Muscle of leg (tissue), 11 donors: Measurements from ENCODE around the gene HUS1B. TPM values are rescaled to one million over a fixed set of nuclear protein-coding genes. Genes with fewer than 3 reads are reported as not detected.

Experiments
- DNase-seq: peaks from one replicate; pipeline ENCODE4 v3.0.0; 2013
- H3K27ac ChIP-seq: one replicate; pipeline ENCODE4 v1.5.1; 2013; ENCODE audit warnings: mild to moderate bottlenecking, low read length, control low read depth
- H3K27me3 ChIP-seq: one replicate; pipeline ENCODE4 v1.6.1; 2013; ENCODE audit warnings: low read length; ENCODE audit not compliant: control insufficient read depth, insufficient read depth
- H3K36me3 ChIP-seq: one replicate; pipeline ENCODE4 v1.6.1; 2013; ENCODE audit warnings: low read length; ENCODE audit not compliant: control insufficient read depth, insufficient read depth
- H3K4me1 ChIP-seq: one replicate; pipeline ENCODE4 v1.6.1; 2013; ENCODE audit warnings: low read length; ENCODE audit not compliant: control insufficient read depth, insufficient read depth
- H3K4me3 ChIP-seq: one replicate; pipeline ENCODE4 v1.5.1; 2013; ENCODE audit warnings: low read length, control low read depth
- H3K9me3 ChIP-seq: replicated peaks from 2 replicates; pipeline ENCODE4 v1.6.1; 2013; ENCODE audit warnings: low read depth, low read length; ENCODE audit not compliant: control insufficient read depth
- WGBS: methylation state at CpG from one replicate; pipeline ENCODE4 v1.1.5; 2013; ENCODE audit warnings: missing lambda C conversion rate; ENCODE audit not compliant: insufficient coverage; 5-methylcytosine and 5-hydroxymethylcytosine counted together
- polyA plus RNA-seq, 8 donors: library from polyadenylated mRNA; unstranded; fragments of 120-200 nt; gene quantifications; one replicate each; pipeline versions ENCODE4 v1.2.1 to v1.2.3, GENCODE V29; 2013; ENCODE audit warnings: inconsistent platforms in 1 of 8, low replicate concordance in 1 of 8; ENCODE audit not compliant: insufficient read length in 8 of 8, insufficient read depth in 1 of 8
- total RNA-seq: library from RNA; stranded (reverse); fragments of 120-200 nt; gene quantifications from one replicate; pipeline ENCODE4 v1.2.4, GENCODE V29; 2013

HUS1B gene
- total and polyA plus RNA-seq, 9 donors = 0.18 to 0.28 (median 0.19) TPM; not detected in 5

DNA sequence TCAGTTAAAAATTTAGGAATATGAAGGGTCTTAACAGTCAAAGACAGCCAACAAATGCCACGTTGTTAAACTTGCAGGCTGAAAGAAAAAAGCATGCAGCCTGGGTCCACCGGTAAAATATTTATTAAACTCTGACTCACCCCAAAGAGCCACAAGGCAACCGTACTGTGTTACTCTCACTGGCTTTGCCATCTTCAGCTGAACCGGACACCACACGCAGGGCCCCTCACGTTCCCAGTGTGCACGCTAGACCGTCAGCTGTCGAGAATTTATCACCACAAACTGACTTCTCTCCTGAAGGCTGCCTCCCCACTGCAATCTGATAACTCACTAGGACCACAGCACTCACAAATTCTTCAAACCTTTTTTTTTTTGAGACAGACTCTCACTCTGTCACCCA lies 30.7 kb downstream of the HUS1B start:
- peak; percentile 68 for DNase-seq
- Histone ChIP-seq H3K9me3 (no peaks in the 10 kb centered on the region), H3K36me3 (peaks cover 2% of the 10 kb centered on the region), H3K4me3 (no peak overlapping the region), H3K4me1 (peaks cover 5% of the 10 kb centered on the region), H3K27ac (peak overlapping the region; percentile 18), H3K27me3 (no peaks in the 10 kb centered on the region)
- 53% methylated on average over 9 of the region's 9 CpGs for WGBS

DNA sequence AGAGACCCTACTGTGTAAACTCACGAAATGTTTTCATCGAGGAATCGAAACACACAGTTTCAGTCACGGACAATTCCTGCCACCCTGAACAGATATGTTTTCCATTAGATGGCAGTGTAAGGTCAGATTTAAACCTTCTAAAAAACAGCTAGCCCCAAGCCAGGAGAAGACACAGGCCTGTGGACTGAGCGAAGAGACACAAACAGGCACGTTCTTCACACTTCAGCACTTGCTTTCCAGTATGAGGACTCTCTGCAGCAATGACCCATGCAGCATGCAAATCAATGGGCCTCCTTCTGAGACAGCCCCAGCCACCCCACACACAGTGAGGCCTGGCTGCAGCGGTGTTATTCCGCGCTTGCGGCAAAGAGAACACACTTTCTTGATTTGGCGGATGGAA lies 31.9 kb downstream of the HUS1B start:
- Histone ChIP-seq H3K4me1 (peaks cover 5% of the 10 kb centered on the region), H3K4me3 (no peak overlapping the region), H3K9me3 (no peaks in the 10 kb centered on the region), H3K27me3 (no peaks in the 10 kb centered on the region), H3K27ac (peak overlapping the region; percentile 38), H3K36me3 (peaks cover 2% of the 10 kb centered on the region)
- WGBS = 77% methylated on average over 5 of the region's 11 CpGs
- DNase-seq = peak; percentile 28

DNA sequence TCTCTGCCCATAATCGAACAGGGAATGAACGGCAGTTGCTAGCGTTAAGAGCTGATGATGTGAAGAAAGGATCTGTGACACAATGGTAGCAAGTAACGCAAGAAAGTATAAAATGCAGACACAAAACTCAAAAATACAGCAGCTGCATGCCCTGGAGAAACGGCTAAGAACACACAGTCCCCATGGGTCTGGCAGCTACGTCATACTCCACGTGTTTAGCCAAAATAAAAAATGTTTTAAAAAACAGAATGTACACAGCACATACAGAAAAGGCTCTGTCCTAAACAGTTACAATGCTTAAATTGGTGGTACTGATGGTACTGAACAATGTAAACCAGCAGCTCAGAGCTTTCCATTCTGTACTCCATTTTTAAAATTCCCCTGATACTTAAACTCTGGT lies 34.4 kb downstream of the HUS1B start:
- Histone ChIP-seq H3K27ac (no peak overlapping the region), H3K4me1 (peaks cover 5% of the 10 kb centered on the region), H3K27me3 (no peaks in the 10 kb centered on the region), H3K36me3 (peaks cover 3% of the 10 kb centered on the region), H3K9me3 (no peaks in the 10 kb centered on the region), H3K4me3 (no peak overlapping the region)
- peak; percentile 31 for DNase-seq
- 81% methylated on average over 3 of the region's 7 CpGs for WGBS

DNA sequence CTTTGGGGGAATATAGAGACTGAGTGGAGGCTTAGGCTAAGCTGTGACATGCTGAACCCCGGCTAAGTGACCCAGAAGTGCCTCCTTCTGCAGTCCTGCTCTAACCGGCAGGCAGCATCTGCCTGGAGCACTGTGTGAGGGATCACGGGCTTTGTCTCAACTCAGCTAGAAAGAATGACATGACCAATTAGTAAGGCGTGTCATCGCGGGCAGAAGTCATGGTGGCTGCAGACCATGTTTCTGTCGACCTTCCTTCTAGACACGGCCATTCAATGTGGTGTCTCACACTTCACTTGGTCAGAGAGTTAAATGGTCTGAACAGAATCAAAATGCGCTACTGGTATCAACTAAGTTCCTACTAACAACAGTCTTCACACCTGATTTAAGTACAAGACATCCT lies 35.0 kb downstream of the HUS1B start:
- H3K36me3 ChIP-seq = peaks cover 7% of the 10 kb centered on the region
- H3K27ac ChIP-seq = no peak overlapping the region
- no peaks in the 10 kb centered on the region for H3K9me3 ChIP-seq
- no peak overlapping the region for H3K4me3 ChIP-seq
- DNase-seq = no peak
- 86% methylated on average over 9 of the region's 9 CpGs for WGBS
- H3K4me1 ChIP-seq = peaks cover 5% of the 10 kb centered on the region
- no peaks in the 10 kb centered on the region for H3K27me3 ChIP-seq

DNA sequence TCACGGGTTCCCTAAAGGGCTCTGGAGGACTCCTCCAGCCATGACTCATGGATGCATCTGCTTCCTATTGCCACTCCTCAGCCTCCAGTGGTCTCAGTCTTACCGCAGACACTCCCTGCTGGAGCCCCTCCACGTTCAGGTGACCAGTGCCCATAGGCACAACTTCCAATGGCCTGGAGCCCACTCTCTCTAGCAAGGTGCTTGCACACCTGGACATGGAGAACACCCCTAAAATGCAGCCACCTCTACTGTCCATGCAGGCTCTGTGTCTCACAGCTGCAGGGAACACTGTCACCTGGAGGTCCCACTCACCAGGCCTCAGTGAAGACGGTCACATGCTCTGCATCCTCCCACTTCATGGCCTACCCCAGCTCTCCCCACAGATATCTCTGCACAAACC lies 36.0 kb downstream of the HUS1B start:
- 92% methylated on average over 4 of the region's 4 CpGs for WGBS
- Histone ChIP-seq H3K27ac (no peak overlapping the region), H3K4me1 (peaks cover 5% of the 10 kb centered on the region), H3K9me3 (no peaks in the 10 kb centered on the region), H3K4me3 (no peak overlapping the region), H3K36me3 (peaks cover 7% of the 10 kb centered on the region), H3K27me3 (no peaks in the 10 kb centered on the region)
- no peak for DNase-seq

DNA sequence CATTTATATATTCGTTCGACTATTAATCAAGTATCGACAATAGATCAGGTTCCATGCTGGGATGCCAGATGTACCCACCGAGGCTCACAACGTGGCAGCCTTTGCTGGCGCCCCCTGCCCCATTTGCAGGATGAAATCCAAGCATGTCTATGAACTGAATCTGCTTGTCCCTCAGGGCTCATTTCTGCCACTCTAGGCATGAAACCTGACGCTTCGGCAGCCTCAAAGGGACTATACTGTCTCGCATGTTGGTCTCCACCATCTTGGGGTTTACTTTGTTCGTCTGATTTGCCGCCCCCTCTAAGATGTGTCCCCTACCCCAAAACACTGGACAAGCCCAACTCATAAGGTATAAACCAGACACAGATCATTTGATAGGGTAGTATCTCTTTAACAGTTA lies 36.7 kb downstream of the HUS1B start:
- WGBS = 83% methylated on average over 9 of the region's 11 CpGs
- Histone ChIP-seq H3K4me1 (peaks cover 5% of the 10 kb centered on the region), H3K4me3 (no peak overlapping the region), H3K27me3 (no peaks in the 10 kb centered on the region), H3K9me3 (no peaks in the 10 kb centered on the region), H3K27ac (no peak overlapping the region), H3K36me3 (peaks cover 8% of the 10 kb centered on the region)
- DNase-seq = no peak

DNA sequence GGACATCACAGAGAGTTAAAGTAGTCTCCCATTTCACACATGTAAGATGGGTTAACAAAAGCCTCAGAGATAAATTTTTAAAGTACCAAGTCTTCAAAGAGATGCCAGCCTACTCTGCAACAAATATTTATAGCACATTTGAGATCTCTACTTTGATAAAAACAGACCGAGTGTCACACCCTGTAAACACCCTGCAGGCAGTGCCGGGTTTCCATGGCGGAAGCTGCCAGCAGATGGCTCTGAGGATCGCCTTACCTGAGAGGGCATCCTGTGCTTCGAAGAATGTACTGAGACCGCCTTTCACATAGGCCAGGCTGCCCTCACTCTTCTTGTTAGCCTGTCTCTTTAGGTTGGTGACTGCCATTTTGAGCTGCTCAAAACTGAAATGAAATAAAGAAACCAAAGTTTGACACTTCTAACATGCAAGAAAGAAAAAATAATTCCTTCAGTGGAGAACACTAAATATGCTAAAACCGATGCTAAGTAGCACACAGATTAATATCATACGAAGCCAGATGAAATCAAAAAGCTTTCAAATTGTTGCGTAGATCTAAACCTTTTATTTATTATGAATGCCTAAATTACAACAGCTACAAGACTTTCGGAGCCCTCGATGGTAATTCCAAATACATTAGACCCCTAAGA lies 39.3 kb downstream of the HUS1B start:
- peaks cover 21% of the 10 kb centered on the region for H3K36me3 ChIP-seq
- H3K9me3 ChIP-seq = no peaks in the 10 kb centered on the region
- peaks cover 3% of the 10 kb centered on the region for H3K4me1 ChIP-seq
- DNase-seq = peak; percentile 17
- no peaks in the 10 kb centered on the region for H3K27me3 ChIP-seq
- no peak overlapping the region for H3K27ac ChIP-seq
- 81% methylated on average over 6 of the region's 11 CpGs for WGBS
- no peak overlapping the region for H3K4me3 ChIP-seq

DNA sequence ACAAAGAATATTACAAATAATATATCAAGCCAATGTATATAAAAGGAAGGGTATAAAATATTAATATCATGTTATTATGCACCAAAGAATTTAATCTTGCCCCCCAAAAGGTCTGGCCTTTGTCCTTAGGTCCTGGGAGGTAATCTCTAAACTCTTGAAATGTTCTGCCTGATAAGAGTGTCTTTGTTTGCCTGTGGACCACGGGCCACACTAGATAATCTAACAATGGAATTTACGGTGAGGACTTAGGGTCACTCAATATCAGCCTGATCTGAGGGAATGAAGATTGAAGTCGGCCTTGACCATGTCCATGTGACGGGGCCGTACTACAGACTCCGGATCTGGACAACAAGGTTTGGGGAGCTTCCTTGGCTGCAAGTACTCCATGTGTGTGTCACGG lies 42.9 kb downstream of the HUS1B start:
- H3K36me3 ChIP-seq = peaks cover 21% of the 10 kb centered on the region
- no peaks in the 10 kb centered on the region for H3K9me3 ChIP-seq
- H3K27me3 ChIP-seq = no peaks in the 10 kb centered on the region
- H3K27ac ChIP-seq = no peak overlapping the region
- H3K4me1 ChIP-seq = peaks cover 2% of the 10 kb centered on the region
- 92% methylated on average over 7 of the region's 7 CpGs for WGBS
- no peak overlapping the region for H3K4me3 ChIP-seq
- no peak for DNase-seq

DNA sequence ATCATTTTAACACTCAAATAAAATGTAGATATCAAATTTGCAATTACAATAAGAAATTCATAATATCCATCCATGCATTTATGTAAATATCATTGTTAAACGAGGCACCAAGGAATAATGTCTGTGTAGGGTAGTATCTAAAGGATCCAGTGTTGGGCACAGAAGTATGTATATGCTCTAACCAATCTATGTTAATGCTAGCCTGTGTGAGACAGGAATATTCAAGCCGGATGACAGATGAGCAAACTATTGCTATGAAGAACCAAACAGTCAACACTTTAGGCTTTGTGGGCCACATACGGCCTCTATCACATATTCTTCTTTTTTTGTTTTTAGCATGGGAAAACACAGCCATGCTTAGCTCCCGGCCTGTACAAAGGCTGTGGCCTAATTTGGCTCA lies 45.0 kb downstream of the HUS1B start:
- Histone ChIP-seq H3K9me3 (no peaks in the 10 kb centered on the region), H3K27ac (no peak overlapping the region), H3K4me3 (no peak overlapping the region), H3K36me3 (peaks cover 18% of the 10 kb centered on the region), H3K4me1 (peaks cover 2% of the 10 kb centered on the region), H3K27me3 (no peaks in the 10 kb centered on the region)
- DNase-seq = no peak
- WGBS = no CpG with 5 or more reads among the region's 4 CpGs

DNA sequence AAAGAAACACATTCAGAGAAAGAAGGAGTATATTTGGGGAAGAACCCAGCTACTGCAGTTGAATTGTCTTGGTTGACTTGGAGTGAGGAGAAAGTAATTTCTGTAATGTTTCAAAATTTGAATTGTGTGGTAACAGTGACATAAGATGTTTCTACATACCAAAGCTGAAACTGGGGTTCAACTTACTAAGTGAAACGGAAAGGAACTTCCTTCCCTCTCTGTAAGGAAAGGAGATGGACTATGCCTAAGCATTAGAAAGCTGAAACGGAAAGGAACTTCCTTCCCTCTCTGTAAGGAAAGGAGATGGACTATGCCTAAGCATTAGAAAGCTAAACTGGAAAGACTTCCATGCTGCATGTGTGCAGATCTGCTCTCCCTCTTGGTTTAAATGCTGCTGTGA lies 46.0 kb downstream of the HUS1B start:
- peaks cover 23% of the 10 kb centered on the region for H3K36me3 ChIP-seq
- DNase-seq = no peak
- no peaks in the 10 kb centered on the region for H3K27me3 ChIP-seq
- H3K4me3 ChIP-seq = no peak overlapping the region
- H3K4me1 ChIP-seq = peaks cover 2% of the 10 kb centered on the region
- WGBS = no CpG with 5 or more reads among the region's 2 CpGs
- no peaks in the 10 kb centered on the region for H3K9me3 ChIP-seq
- H3K27ac ChIP-seq = no peak overlapping the region

DNA sequence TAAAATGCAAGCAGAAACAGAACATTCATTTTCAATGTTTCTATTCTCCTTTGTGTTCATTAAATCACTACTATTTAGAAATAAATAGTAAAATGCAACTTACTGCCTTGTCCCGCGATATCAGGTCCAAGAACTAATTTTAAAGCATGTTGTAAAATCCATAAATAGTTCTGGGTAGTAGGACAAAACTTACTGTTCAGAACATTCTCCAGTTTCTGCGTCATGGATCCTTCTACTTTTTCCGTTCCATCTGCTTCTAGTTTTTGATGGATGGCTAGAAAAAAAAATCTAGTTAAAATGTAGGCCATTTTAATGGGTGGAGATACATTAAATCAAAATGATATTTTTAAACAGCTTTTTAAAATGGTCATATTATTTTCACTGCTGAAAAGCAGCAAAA lies 47.0 kb downstream of the HUS1B start:
- Histone ChIP-seq H3K36me3 (peaks cover 20% of the 10 kb centered on the region), H3K9me3 (no peaks in the 10 kb centered on the region), H3K4me3 (no peak overlapping the region), H3K27ac (no peak overlapping the region), H3K4me1 (peaks cover 2% of the 10 kb centered on the region), H3K27me3 (no peaks in the 10 kb centered on the region)
- no peak for DNase-seq
- WGBS = no CpG with 5 or more reads among the region's 4 CpGs
